HCT116 (cell line): ENCODE results near the gene CACNA1G. TPM values are rescaled to one million over a fixed set of nuclear protein-coding genes. Genes with fewer than 3 reads are reported as not detected.

Source experiments
- ATAC-seq: fragments of 200-7000 bp; cut with Tn5 transposase; 2 replicates; pipeline ENCODE4 v1.9.1; 2020; ENCODE audit warnings: mild to moderate bottlenecking, moderate library complexity
- BruUV-seq: library from RNA; stranded (reverse); fragments of 400-500 nt; replicated peaks from 2 replicates; lab custom pipeline; 2021; lab: Mats Ljungman, UMichigan
- CTCF ChIA-PET: fragments of 300-600 bp; sonication (Branson Sonifier 250); formaldehyde crosslinking; loops from one replicate; lab custom pipeline; 2021; ENCODE audit warnings: antibody characterized with exemption; lab: Charles Lee
- POLR2A ChIA-PET: fragments of 300-600, 350-600 bp; sonication (Branson Sonifier 250); formaldehyde crosslinking; loops from one replicate; lab custom pipeline; 2021; ENCODE audit warnings: antibody characterized with exemption; lab: Charles Lee
- RAD21 ChIA-PET, 2 experiments: fragments of 300-600 bp; sonication (Branson Sonifier 250); formaldehyde crosslinking; loops; one replicate each; lab custom pipeline; 2023; ENCODE audit warnings: low total read pairs in 2 of 2; ENCODE audit not compliant: uncharacterized antibody in 2 of 2, unreplicated experiment in 2 of 2, low non-redundant PET in 1 of 2; lab: Charles Lee
- DNase-seq: peaks from one replicate; pipeline ENCODE4 v3.0.0-alpha.2; 2010; ENCODE audit warnings: low read depth, low spot score
- H2AFZ ChIP-seq: fragments of 200-600 bp; shearing (Covaris generic), sonication (generic); 2 replicates; pipeline ENCODE4 v1.6.1; 2017; ENCODE audit warnings: low read depth, mixed run types, mixed read lengths, antibody characterized with exemption, low read length; ENCODE audit not compliant: poor library complexity, severe bottlenecking
- H3K27ac ChIP-seq: 2 replicates; pipeline ENCODE4 v1.5.1; 2012; ENCODE audit warnings: low read depth, low read length
- H3K27me3 ChIP-seq: fragments of 200-600 bp; sonication (generic); 2 replicates; pipeline ENCODE4 v1.6.1; 2016; ENCODE audit warnings: mixed run types, low read length, mixed read lengths; ENCODE audit not compliant: insufficient read depth
- H3K36me3 ChIP-seq, 2 experiments: fragments of 200-500 bp in 1 of 2; fragments of 200-600 bp in 1 of 2; sonication (Bioruptor generic) in 1 of 2; sonication (generic) in 1 of 2; 2 replicates each; pipeline versions ENCODE4 v1.5.1 to v1.6.1; 2014 to 2016; ENCODE audit warnings: low read length in 2 of 2, inconsistent platforms in 1 of 2, mixed read lengths in 1 of 2, mixed run types in 1 of 2; ENCODE audit not compliant: insufficient read depth in 2 of 2, control insufficient read depth in 1 of 2
- H3K4me1 ChIP-seq, 2 experiments: fragments of 200-600 bp in 1 of 2; sonication (generic) in 1 of 2; 2 replicates each; pipeline versions ENCODE4 v1.5.1 to v1.6.1; 2012 to 2017; ENCODE audit warnings: low read length in 2 of 2, inconsistent platforms in 1 of 2, mild to moderate bottlenecking in 1 of 2, mixed read lengths in 1 of 2, mixed run types in 1 of 2, moderate library complexity in 1 of 2; ENCODE audit not compliant: insufficient read depth in 2 of 2, control insufficient read depth in 1 of 2
- H3K4me2 ChIP-seq: fragments of 200-600 bp; sonication (generic); 2 replicates; pipeline ENCODE4 v1.6.1; 2017; ENCODE audit warnings: mixed run types, low read length, mixed read lengths
- H3K4me3 ChIP-seq, 2 experiments: fragments of 200-600 bp in 1 of 2; sonication (generic) in 1 of 2; replicated peaks in 1 of 2; 2 replicates each; pipeline ENCODE4 v1.5.1; 2011 to 2016; ENCODE audit warnings: low read length in 2 of 2, control low read depth in 1 of 2, low read depth in 1 of 2, mild to moderate bottlenecking in 1 of 2, mixed read lengths in 1 of 2, mixed run types in 1 of 2
- H3K79me2 ChIP-seq: fragments of 200-600 bp; sonication (generic); 2 replicates; pipeline ENCODE4 v1.6.1; 2017; ENCODE audit warnings: mild to moderate bottlenecking, mixed run types, low read length, moderate library complexity, mixed read lengths; ENCODE audit not compliant: insufficient read depth
- H3K9ac ChIP-seq: fragments of 200-600 bp; sonication (generic); 2 replicates; pipeline ENCODE4 v1.6.1; 2016; ENCODE audit warnings: low read length, mixed read lengths
- H3K9me2 ChIP-seq: fragments of 200-600 bp; sonication (generic), shearing (Covaris generic); 2 replicates; pipeline ENCODE4 v1.6.1; 2017; ENCODE audit warnings: mixed run types, mild to moderate bottlenecking, moderate library complexity; ENCODE audit not compliant: insufficient read depth
- H3K9me3 ChIP-seq, 2 experiments: fragments of 200-500 bp in 1 of 2; fragments of 200-600 bp in 1 of 2; sonication (Bioruptor generic) in 1 of 2; sonication (generic) in 1 of 2; 2 replicates each; pipeline ENCODE4 v1.6.1; 2014 to 2017; ENCODE audit warnings: low read length in 2 of 2, mixed read lengths in 2 of 2, inconsistent platforms in 1 of 2, low read depth in 1 of 2, mild to moderate bottlenecking in 1 of 2, mixed run types in 1 of 2, moderate library complexity in 1 of 2; ENCODE audit not compliant: control insufficient read depth in 1 of 2, insufficient read depth in 1 of 2
- H4K20me1 ChIP-seq: fragments of 200-600 bp; sonication (generic), shearing (Covaris generic); 2 replicates; pipeline ENCODE4 v1.6.1; 2017; ENCODE audit warnings: mixed run types, mild to moderate bottlenecking, moderate library complexity; ENCODE audit not compliant: insufficient read depth
- CBX3 ChIP-seq: IDR thresholded peaks from 2 replicates; pipeline ENCODE4 v1.6.1; 2012; ENCODE audit warnings: low read depth
- CEBPB ChIP-seq: IDR thresholded peaks from 2 replicates; pipeline ENCODE4 v1.6.1; 2012; ENCODE audit warnings: low read depth
- CTCF ChIP-seq, 3 experiments: fragments of 200-600 bp in 1 of 3; sonication (generic) in 1 of 3; IDR thresholded peaks in 2 of 3; conservative IDR thresholded peaks in 1 of 3; 2 replicates each; pipeline ENCODE4 v1.5.1; 2012 to 2017; ENCODE audit warnings: low read depth in 2 of 3, low read length in 2 of 3, antibody characterized with exemption in 1 of 3, borderline replicate concordance in 1 of 3, control low read depth in 1 of 3, mild to moderate bottlenecking in 1 of 3, mixed read lengths in 1 of 3, mixed run types in 1 of 3, moderate library complexity in 1 of 3; ENCODE audit not compliant: insufficient read depth in 1 of 3
- EZH2phosphoT487 ChIP-seq: fragments of 200-600 bp; IDR thresholded peaks from 2 replicates; pipeline ENCODE4 v1.6.1; 2018; ENCODE audit warnings: antibody characterized with exemption, borderline replicate concordance
- FOSL1 ChIP-seq: IDR thresholded peaks from 2 replicates; pipeline ENCODE4 v1.6.1; 2012; ENCODE audit warnings: low read depth
- JUND ChIP-seq: IDR thresholded peaks from 2 replicates; pipeline ENCODE4 v1.6.1; 2012
- MAX ChIP-seq: IDR thresholded peaks from 2 replicates; pipeline ENCODE4 v1.6.1; 2012
- POLR2A ChIP-seq: IDR thresholded peaks from 2 replicates; pipeline ENCODE4 v1.7.0; 2011; ENCODE audit warnings: borderline replicate concordance; ENCODE audit not compliant: insufficient read depth, insufficient read length; ENCODE audit errors: extremely low read depth
- POLR2AphosphoS5 ChIP-seq: IDR thresholded peaks from 2 replicates; pipeline ENCODE4 v1.6.1; 2011; ENCODE audit warnings: mild to moderate bottlenecking, low read depth, low read length, moderate library complexity
- RAD21 ChIP-seq: IDR thresholded peaks from 2 replicates; pipeline ENCODE4 v1.6.1; 2012; ENCODE audit warnings: low read depth, mild to moderate bottlenecking
- REST ChIP-seq: IDR thresholded peaks from 2 replicates; pipeline ENCODE4 v1.6.1; 2012; ENCODE audit warnings: low read depth
- SIN3A ChIP-seq: IDR thresholded peaks from 2 replicates; pipeline ENCODE4 v1.6.1; 2012; ENCODE audit warnings: low read depth
- SP1 ChIP-seq: IDR thresholded peaks from 2 replicates; pipeline ENCODE4 v1.6.1; 2012; ENCODE audit warnings: low read depth
- SRF ChIP-seq: IDR thresholded peaks from 2 replicates; pipeline ENCODE4 v1.6.1; 2012; ENCODE audit warnings: low read depth
- TCF7L2 ChIP-seq: IDR thresholded peaks from 2 replicates; pipeline ENCODE4 v1.7.0; 2011; ENCODE audit warnings: borderline replicate concordance, inconsistent platforms; ENCODE audit not compliant: insufficient read depth, insufficient read length; ENCODE audit errors: extremely low read depth
- ZFX ChIP-seq: fragments of 450-650 bp; IDR thresholded peaks from 2 replicates; pipeline ENCODE4 v1.6.1; 2017
- ZNF274 ChIP-seq: fragments of 200-500 bp; sonication (Bioruptor generic); IDR thresholded peaks from 2 replicates; pipeline ENCODE4 v1.6.1; 2014; ENCODE audit warnings: mild to moderate bottlenecking, low read depth, low read length, inconsistent platforms
- intact Hi-C: fragments of 100-400 bp; cut with micrococcal nuclease; formaldehyde crosslinking; loops from 2 replicates; pipeline ENCODE4 v1.10.0; 2022
- total RNA-seq: library from RNA; stranded (reverse); gene quantifications from one replicate; pipeline ENCODE4 v1.2.1, GENCODE V29; 2021; ENCODE audit not compliant: unreplicated experiment

Gene CACNA1G
- total RNA-seq, 1 experiment from 2014 or later = 3.4 TPM

- TF ChIP-seq SP1 = no peak
- no peak for TF ChIP-seq SRF
- no peak for TF ChIP-seq FOSL1
- TF ChIP-seq JUND = no peak
- TF ChIP-seq MAX = no peak
- TF ChIP-seq ZFX = no peak
- TF ChIP-seq CTCF (IDR thresholded peaks at IDR 0.05 in 2 of 3, conservative IDR thresholded peaks at IDR 0.05 in 1 of 3; ENCODE audit: borderline replicate concordance in 1 of 3, insufficient read depth in 1 of 3, low read depth in 2 of 3, low read length in 2 of 3) = no peak
- TF ChIP-seq EZH2phosphoT487 = no peak
- no peak for TF ChIP-seq ZNF274
- no peak for TF ChIP-seq POLR2A
- no peak for TF ChIP-seq CBX3
Measured at GRCh38 chr17:50665838-50666237, 105.3 kb downstream of the CACNA1G start (continued).

GRCh38 chr17:50666316-50666715, 105.8 kb downstream of the CACNA1G start:
- peaks cover 47 to 83% of the 10 kb centered on the region in 2 experiments for H3K4me1 ChIP-seq
- DNase-seq (no peak), ATAC-seq (no peak)
- CTCF ChIA-PET = no interaction called here
- POLR2A ChIA-PET = no interaction called here
- H3K27me3 ChIP-seq = no peaks in the 10 kb centered on the region
- intact Hi-C loops = no loop called here
- H2AFZ ChIP-seq = no peak overlapping the region
- no peak overlapping the region for H3K27ac ChIP-seq
- RAD21 ChIA-PET = no interaction called here
- no peak overlapping the region for H3K9ac ChIP-seq
- H3K4me3 ChIP-seq = no peak overlapping the region
- no peaks in the 10 kb centered on the region for H3K36me3 ChIP-seq
- no peaks in the 10 kb centered on the region for H3K79me2 ChIP-seq
- no peaks in the 10 kb centered on the region for H4K20me1 ChIP-seq
- H3K4me2 ChIP-seq = no peak overlapping the region
- BruUV-seq = no TSS peak
- H3K9me3 ChIP-seq = no peaks in the 10 kb centered on the region
- H3K9me2 ChIP-seq = no peaks in the 10 kb centered on the region
- TF ChIP-seq RAD21 (no peak), POLR2A (no peak), REST (no peak), POLR2AphosphoS5 (no peak), TCF7L2 (no peak), JUND (no peak), SIN3A (no peak), CEBPB (no peak), SP1 (no peak), MAX (no peak), EZH2phosphoT487 (no peak), CTCF (IDR thresholded peaks at IDR 0.05 in 2 of 3, conservative IDR thresholded peaks at IDR 0.05 in 1 of 3; ENCODE audit: borderline replicate concordance in 1 of 3, insufficient read depth in 1 of 3, low read depth in 2 of 3, low read length in 2 of 3) (no peak)
